ENCODE measurements around the gene RTN4RL2. TPM values are rescaled to one million over a fixed set of nuclear protein-coding genes. Genes with fewer than 3 reads are reported as not detected.

Gene RTN4RL2
- total RNA-seq, 4 donors from 2014 or later = 0.48 TPM; not detected in 3

GRCh38 chr11:57462597-57462996 lies 2.3 kb downstream of the RTN4RL2 start:
- Histone ChIP-seq H3K36me3 (no peaks in the 10 kb centered on the region), H3K4me1 (peaks cover 22 to 35% (median 33%) of the 10 kb centered on the region in 4 donors), H3K27ac (no peak overlapping the region), H3K4me3 (no peak overlapping the region), H3K27me3 (peaks cover 48% of the 10 kb centered on the region), H3K9me3 (no peaks in the 10 kb centered on the region)
- TF ChIP-seq POLR2AphosphoS5 (IDR thresholded peaks at IDR 0.05) (no peak), POLR2A (IDR thresholded peaks at IDR 0.05) (no peak), EP300 (IDR thresholded peaks at IDR 0.05; ENCODE audit: low read depth) (no peak), CTCF (IDR thresholded peaks at IDR 0.05) (no peak)
- DNase-seq = no peak
- in situ Hi-C loops (cut with MboI; ENCODE audit: low pct_ligation_motif_present in 1 of 4, low pct_unique_long_range_greater_than_20kb in 1 of 4, low sequenced_read_pairs in 3 of 4) = loop anchor here in 2 of 4 donors (25.0 kb wide), 2 partner anchors 175 to 1050 kb away; partner anchors contain the start of genes YPEL4 (in 2 of the 2) and OR5B21 (in 1 of the 2)
- 67 to 90% methylated on average over 1 to 3 of the region's 3 CpGs for WGBS, 2 donors (ENCODE audit: low coverage in 1 of 2)
- intact Hi-C loops (cut with DNase I; ENCODE audit: low total_unique reads) = no loop called here

- no peaks in the 10 kb centered on the region for H3K36me3 ChIP-seq
- 80 to 100% methylated on average over 2 to 14 of the region's 14 CpGs for WGBS, 2 donors (ENCODE audit: low coverage in 1 of 2)
- H3K4me3 ChIP-seq = no peak overlapping the region
- peaks cover 9 to 22% (median 21%) of the 10 kb centered on the region in 4 donors for H3K4me1 ChIP-seq
- no peak for DNase-seq
- intact Hi-C loops (cut with DNase I; ENCODE audit: low total_unique reads) (no loop called here), in situ Hi-C loops (cut with MboI; ENCODE audit: low pct_ligation_motif_present in 1 of 4, low pct_unique_long_range_greater_than_20kb in 1 of 4, low sequenced_read_pairs in 3 of 4) (loop anchor here in 2 of 4 donors (25.0 kb wide), 2 partner anchors 173 to 1048 kb away; partner anchors contain the start of genes YPEL4 (in 2 of the 2) and OR5B21 (in 1 of the 2))
- H3K9me3 ChIP-seq = no peaks in the 10 kb centered on the region
- TF ChIP-seq CTCF (IDR thresholded peaks at IDR 0.05) (no peak), EP300 (IDR thresholded peaks at IDR 0.05; ENCODE audit: low read depth) (no peak), POLR2AphosphoS5 (IDR thresholded peaks at IDR 0.05) (no peak), POLR2A (IDR thresholded peaks at IDR 0.05) (no peak)
- no peak overlapping the region for H3K27ac ChIP-seq
- peaks cover 35% of the 10 kb centered on the region for H3K27me3 ChIP-seq
Measured at GRCh38 chr11:57463671-57464538, 3.6 kb downstream of the RTN4RL2 start.

- intact Hi-C loops (cut with DNase I; ENCODE audit: low total_unique reads) = no loop called here
- peaks cover 3 to 15% (median 14%) of the 10 kb centered on the region in 4 donors for H3K4me1 ChIP-seq
- WGBS, 2 donors (ENCODE audit: low coverage in 1 of 2) = 34 to 54% methylated on average over 4 to 30 of the region's 30 CpGs
- H3K27me3 ChIP-seq = peaks cover 28% of the 10 kb centered on the region
- H3K9me3 ChIP-seq = no peaks in the 10 kb centered on the region
- TF ChIP-seq POLR2A (IDR thresholded peaks at IDR 0.05) (no peak), EP300 (IDR thresholded peaks at IDR 0.05; ENCODE audit: low read depth) (no peak), POLR2AphosphoS5 (IDR thresholded peaks at IDR 0.05) (no peak), CTCF (IDR thresholded peaks at IDR 0.05) (no peak)
- in situ Hi-C loops (cut with MboI; ENCODE audit: low pct_ligation_motif_present in 1 of 4, low pct_unique_long_range_greater_than_20kb in 1 of 4, low sequenced_read_pairs in 3 of 4) = loop anchor here in 2 of 4 donors (25.0 kb wide), 2 partner anchors 173 to 1048 kb away; partner anchors contain the start of genes YPEL4 (in 2 of the 2) and OR5B21 (in 1 of the 2)
- H3K27ac ChIP-seq = no peak overlapping the region
- no peaks in the 10 kb centered on the region for H3K36me3 ChIP-seq
- H3K4me3 ChIP-seq = no peak overlapping the region
- no peak for DNase-seq
Measured at GRCh38 chr11:57464539-57465181, 4.3 kb downstream of the RTN4RL2 start.

- Histone ChIP-seq H3K27ac (no peak overlapping the region), H3K36me3 (no peaks in the 10 kb centered on the region), H3K27me3 (peaks cover 8% of the 10 kb centered on the region), H3K4me3 (no peak overlapping the region), H3K4me1 (no peaks in the 10 kb centered on the region), H3K9me3 (no peaks in the 10 kb centered on the region)
- intact Hi-C loops (cut with DNase I; ENCODE audit: low total_unique reads) = no loop called here
- 48 to 80% methylated on average over 1 to 4 of the region's 4 CpGs for WGBS, 2 donors (ENCODE audit: low coverage in 1 of 2)
- TF ChIP-seq POLR2A (IDR thresholded peaks at IDR 0.05) = no peak
- no peak for TF ChIP-seq EP300 (IDR thresholded peaks at IDR 0.05; ENCODE audit: low read depth)
- TF ChIP-seq POLR2AphosphoS5 (IDR thresholded peaks at IDR 0.05) = no peak
- no peak for TF ChIP-seq CTCF (IDR thresholded peaks at IDR 0.05)
- in situ Hi-C loops (cut with MboI; ENCODE audit: low pct_ligation_motif_present in 1 of 4, low pct_unique_long_range_greater_than_20kb in 1 of 4, low sequenced_read_pairs in 3 of 4) = loop anchor here in 2 of 4 donors (25.0 kb wide), 2 partner anchors 171 to 1046 kb away; partner anchors contain the start of genes YPEL4 (in 2 of the 2) and OR5B21 (in 1 of the 2)
- DNase-seq = no peak
Measured at GRCh38 chr11:57466680-57467079, 6.4 kb downstream of the RTN4RL2 start.
